GM04504 (cell line): ENCODE measurements around the gene PIK3R3.

ENCODE experiments used
- DNase-seq: peaks from one replicate; pipeline ENCODE4 v3.0.0-alpha.2; 2012; ENCODE audit warnings: low read depth

PIK3R3 gene

GRCh38 chr1:46026531-46026930, 105.9 kb downstream of the PIK3R3 start:
- no peak for DNase-seq

- no peak for DNase-seq
Measured at GRCh38 chr1:46021046-46021996, 111.1 kb downstream of the PIK3R3 start.

- DNase-seq: no peak
Measured at GRCh38 chr1:46020010-46020409, 112.4 kb downstream of the PIK3R3 start.

- DNase-seq: no peak
Measured at GRCh38 chr1:46019348-46019747, 113.1 kb downstream of the PIK3R3 start.

GRCh38 chr1:46017876-46018503, 114.4 kb downstream of the PIK3R3 start:
- no peak for DNase-seq

- DNase-seq: no peak
Measured at GRCh38 chr1:46013581-46013980, 118.8 kb downstream of the PIK3R3 start.

GRCh38 chr1:46012236-46012635, 120.2 kb downstream of the PIK3R3 start:
- no peak for DNase-seq

- no peak for DNase-seq
Measured at GRCh38 chr1:46011121-46011695, 121.2 kb downstream of the PIK3R3 start.

GRCh38 chr1:46010611-46011010, 121.8 kb downstream of the PIK3R3 start:
- no peak for DNase-seq

- no peak for DNase-seq
Measured at GRCh38 chr1:46008585-46008984, 123.8 kb downstream of the PIK3R3 start.

- DNase-seq: no peak
Measured at GRCh38 chr1:46005594-46005993, 126.8 kb downstream of the PIK3R3 start.

- DNase-seq: no peak
Measured at GRCh38 chr1:46004492-46004891, 127.9 kb downstream of the PIK3R3 start.

GRCh38 chr1:46003315-46003714, 129.1 kb downstream of the PIK3R3 start:
- no peak for DNase-seq

GRCh38 chr1:46002551-46003150, 129.8 kb downstream of the PIK3R3 start:
- no peak for DNase-seq

GRCh38 chr1:46001081-46001785, 131.2 kb downstream of the PIK3R3 start:
- no peak for DNase-seq

GRCh38 chr1:45999507-45999906, 132.9 kb downstream of the PIK3R3 start:
- no peak for DNase-seq

GRCh38 chr1:45998020-45998617, 134.3 kb downstream of the PIK3R3 start:
- no peak for DNase-seq

- no peak for DNase-seq
Measured at GRCh38 chr1:45995298-45995697, 137.1 kb downstream of the PIK3R3 start.

- DNase-seq: no peak
Measured at GRCh38 chr1:45994423-45994822, 138.0 kb downstream of the PIK3R3 start.
